ENCODE results near the gene SNX27. TPM values are rescaled to one million over a fixed set of nuclear protein-coding genes. Genes with fewer than 3 reads are reported as not detected.
"Not testable (repeated sequence)": the region's sequence is repeated elsewhere in the genome, so short reads cannot be mapped to it uniquely, and the experiment has no call there.

Gene SNX27
- total RNA-seq, 8 experiments from 2014 or later: 13.9 to 38.7 (median 31.0) TPM

GRCh38 chr1:151581921-151582320, 29.9 kb upstream of the SNX27 start:
- no peak overlapping the region for H3K27ac ChIP-seq
- 80 to 100% (median 94%) methylated on average over 1 of the region's 1 CpG; no CpG with 5 or more reads in 4 of the 10 experiments for WGBS, 10 experiments
- in situ Hi-C loops (cut with MboI; ENCODE audit: low pct_unique_long_range_greater_than_20kb in 2 of 9, low sequenced_read_pairs in 9 of 9, unreplicated experiment in 9 of 9): loop anchor here in 1 of 9 experiments (25.0 kb wide), 1 partner anchor 155 kb away; no protein-coding TSS in a partner anchor
- H3K4me3 ChIP-seq: no peak overlapping the region
- H3K4me1 ChIP-seq (replicated peaks in 1 of 2): no peaks in the 10 kb centered on the region
- peak in 3 of 8 experiments; percentile 38 to 41 (median 39) for ATAC-seq (replicated peaks in 6 of 8)

- Histone ChIP-seq H3K27ac (no peak overlapping the region), H3K4me3 (no peak overlapping the region), H3K4me1 (replicated peaks in 1 of 2) (no peaks in the 10 kb centered on the region)
- no peak for ATAC-seq (replicated peaks in 6 of 8)
- in situ Hi-C loops (cut with MboI; ENCODE audit: low pct_unique_long_range_greater_than_20kb in 2 of 9, low sequenced_read_pairs in 9 of 9, unreplicated experiment in 9 of 9): loop anchor here in 1 of 9 experiments (25.0 kb wide), 1 partner anchor 154 kb away; no protein-coding TSS in a partner anchor
- 0 to 79% (median 44%) methylated on average over 1 to 2 of the region's 2 CpGs; no CpG with 5 or more reads in 2 of the 10 experiments for WGBS, 10 experiments
Observed at GRCh38 chr1:151583796-151584195, 28.1 kb upstream of the SNX27 start.

GRCh38 chr1:151584278-151584677, 27.6 kb upstream of the SNX27 start:
- no peak overlapping the region for H3K27ac ChIP-seq
- H3K4me1 ChIP-seq (replicated peaks in 1 of 2): no peaks in the 10 kb centered on the region
- in situ Hi-C loops (cut with MboI; ENCODE audit: low pct_unique_long_range_greater_than_20kb in 2 of 9, low sequenced_read_pairs in 9 of 9, unreplicated experiment in 9 of 9): loop anchor here in 1 of 9 experiments (25.0 kb wide), 1 partner anchor 153 kb away; no protein-coding TSS in a partner anchor
- H3K4me3 ChIP-seq: no peak overlapping the region
- ATAC-seq (replicated peaks in 6 of 8): peak in 3 of 8 experiments; percentile 23 to 80 (median 75)
- WGBS, 10 experiments: 24 to 92% (median 73%) methylated on average over 1 to 6 of the region's 6 CpGs; no CpG with 5 or more reads in 1 of the 10 experiments

GRCh38 chr1:151584780-151585179, 27.1 kb upstream of the SNX27 start:
- no peaks in the 10 kb centered on the region for H3K4me1 ChIP-seq (replicated peaks in 1 of 2)
- no peak overlapping the region for H3K4me3 ChIP-seq
- 60 to 100% (median 80%) methylated on average over 1 to 7 of the region's 7 CpGs for WGBS, 10 experiments
- in situ Hi-C loops (cut with MboI; ENCODE audit: low pct_unique_long_range_greater_than_20kb in 2 of 9, low sequenced_read_pairs in 9 of 9, unreplicated experiment in 9 of 9): loop anchor here in 1 of 9 experiments (25.0 kb wide), 1 partner anchor 153 kb away; no protein-coding TSS in a partner anchor
- no peak overlapping the region for H3K27ac ChIP-seq
- ATAC-seq (replicated peaks in 6 of 8): no peak

- WGBS, 10 experiments: 40 to 67% methylated on average over 1 of the region's 1 CpG; no CpG with 5 or more reads in 8 of the 10 experiments
- Histone ChIP-seq H3K27ac (no peak overlapping the region), H3K4me3 (no peak overlapping the region), H3K4me1 (replicated peaks in 1 of 2) (no peaks in the 10 kb centered on the region)
- peak in 3 of 8 experiments; percentile 60 to 78 (median 63) for ATAC-seq (replicated peaks in 6 of 8)
- in situ Hi-C loops (cut with MboI; ENCODE audit: low pct_unique_long_range_greater_than_20kb in 2 of 9, low sequenced_read_pairs in 9 of 9, unreplicated experiment in 9 of 9): loop anchor here in 1 of 9 experiments (25.0 kb wide), 1 partner anchor 152 kb away; no protein-coding TSS in a partner anchor
Observed at GRCh38 chr1:151585622-151586021, 26.2 kb upstream of the SNX27 start.

- no peak for ATAC-seq (replicated peaks in 6 of 8)
- WGBS, 10 experiments: 31 to 94% (median 76%) methylated on average over 1 to 3 of the region's 3 CpGs; no CpG with 5 or more reads in 1 of the 10 experiments
- H3K4me1 ChIP-seq (replicated peaks in 1 of 2): peaks cover 0 to 2% of the 10 kb centered on the region in 2 donors
- in situ Hi-C loops (cut with MboI; ENCODE audit: low pct_unique_long_range_greater_than_20kb in 2 of 9, low sequenced_read_pairs in 9 of 9, unreplicated experiment in 9 of 9): loop anchor here in 1 of 9 experiments (25.0 kb wide), 1 partner anchor 146 kb away; no protein-coding TSS in a partner anchor
- no peak overlapping the region for H3K27ac ChIP-seq
- no peak overlapping the region for H3K4me3 ChIP-seq
Observed at GRCh38 chr1:151590961-151591360, 20.9 kb upstream of the SNX27 start.

GRCh38 chr1:151593730-151594129, 18.1 kb upstream of the SNX27 start:
- in situ Hi-C loops (cut with MboI; ENCODE audit: low pct_unique_long_range_greater_than_20kb in 2 of 9, low sequenced_read_pairs in 9 of 9, unreplicated experiment in 9 of 9): loop anchor here in 1 of 9 experiments (25.0 kb wide), 1 partner anchor 144 kb away; no protein-coding TSS in a partner anchor
- Histone ChIP-seq H3K27ac (no peak overlapping the region), H3K4me3 (no peak overlapping the region), H3K4me1 (replicated peaks in 1 of 2) (peaks cover 0 to 2% of the 10 kb centered on the region in 2 donors)
- peak in 4 of 8 experiments; percentile 21 to 33 (median 26) for ATAC-seq (replicated peaks in 6 of 8)
- 0 to 43% (median 20%) methylated on average over 1 to 6 of the region's 9 CpGs; no CpG with 5 or more reads in 3 of the 10 experiments for WGBS, 10 experiments

- WGBS, 10 experiments: 0 to 14% (median 6%) methylated on average over 1 to 12 of the region's 12 CpGs; no CpG with 5 or more reads in 1 of the 10 experiments
- in situ Hi-C loops (cut with MboI; ENCODE audit: low pct_unique_long_range_greater_than_20kb in 2 of 9, low sequenced_read_pairs in 9 of 9, unreplicated experiment in 9 of 9): loop anchor here in 1 of 9 experiments (25.0 kb wide), 1 partner anchor 143 kb away; no protein-coding TSS in a partner anchor
- Histone ChIP-seq H3K4me1 (replicated peaks in 1 of 2) (peaks cover 0 to 2% of the 10 kb centered on the region in 2 donors), H3K27ac (no peak overlapping the region), H3K4me3 (no peak overlapping the region)
- peak; percentile 61 to 90 (median 80) for ATAC-seq (replicated peaks in 6 of 8)
Observed at GRCh38 chr1:151594143-151594625, 17.7 kb upstream of the SNX27 start.

GRCh38 chr1:151596166-151596953, 15.5 kb upstream of the SNX27 start:
- Histone ChIP-seq H3K4me3 (no peak overlapping the region), H3K4me1 (replicated peaks in 1 of 2) (peaks cover 0 to 2% of the 10 kb centered on the region in 2 donors), H3K27ac (no peak overlapping the region)
- 58 to 81% (median 76%) methylated on average over 1 to 5 of the region's 5 CpGs; no CpG with 5 or more reads in 1 of the 10 experiments for WGBS, 10 experiments
- peak in 1 of 8 experiments; percentile 82 for ATAC-seq (replicated peaks in 6 of 8)
- in situ Hi-C loops (cut with MboI; ENCODE audit: low pct_unique_long_range_greater_than_20kb in 2 of 9, low sequenced_read_pairs in 9 of 9, unreplicated experiment in 9 of 9): loop anchor here in 1 of 9 experiments (25.0 kb wide), 1 partner anchor 141 kb away; no protein-coding TSS in a partner anchor

- 57 to 100% (median 80%) methylated on average over 1 to 2 of the region's 5 CpGs; no CpG with 5 or more reads in 5 of the 10 experiments for WGBS, 10 experiments
- H3K4me1 ChIP-seq (replicated peaks in 1 of 2); H3K27ac ChIP-seq; in situ Hi-C loops (cut with MboI; ENCODE audit: low pct_unique_long_range_greater_than_20kb in 2 of 9, low sequenced_read_pairs in 9 of 9, unreplicated experiment in 9 of 9); H3K4me3 ChIP-seq: not testable (repeated sequence)
- ATAC-seq (replicated peaks in 6 of 8): peak in 2 of 8 experiments; percentile 29 to 36
Observed at GRCh38 chr1:151602550-151602949, 9.3 kb upstream of the SNX27 start.

- ATAC-seq (replicated peaks in 6 of 8): no peak
- H3K27ac ChIP-seq: no peak overlapping the region
- in situ Hi-C loops (cut with MboI; ENCODE audit: low pct_unique_long_range_greater_than_20kb in 2 of 9, low sequenced_read_pairs in 9 of 9, unreplicated experiment in 9 of 9): no loop called here
- no peaks in the 10 kb centered on the region for H3K4me1 ChIP-seq (replicated peaks in 1 of 2)
- H3K4me3 ChIP-seq: no peak overlapping the region
- WGBS, 10 experiments: 40 to 86% (median 66%) methylated on average over 1 to 2 of the region's 2 CpGs
Observed at GRCh38 chr1:151604291-151604690, 7.6 kb upstream of the SNX27 start.

GRCh38 chr1:151606384-151606783, 5.5 kb upstream of the SNX27 start:
- Histone ChIP-seq H3K4me3 (no peak overlapping the region), H3K27ac (no peak overlapping the region), H3K4me1 (replicated peaks in 1 of 2) (no peaks in the 10 kb centered on the region)
- in situ Hi-C loops (cut with MboI; ENCODE audit: low pct_unique_long_range_greater_than_20kb in 2 of 9, low sequenced_read_pairs in 9 of 9, unreplicated experiment in 9 of 9): no loop called here
- ATAC-seq (replicated peaks in 6 of 8): no peak

GRCh38 chr1:151606857-151607256, 5.0 kb upstream of the SNX27 start:
- in situ Hi-C loops (cut with MboI; ENCODE audit: low pct_unique_long_range_greater_than_20kb in 2 of 9, low sequenced_read_pairs in 9 of 9, unreplicated experiment in 9 of 9): no loop called here
- H3K4me1 ChIP-seq (replicated peaks in 1 of 2): no peaks in the 10 kb centered on the region
- 71 to 100% (median 94%) methylated on average over 2 to 3 of the region's 3 CpGs; no CpG with 5 or more reads in 3 of the 10 experiments for WGBS, 10 experiments
- no peak for ATAC-seq (replicated peaks in 6 of 8)
- H3K4me3 ChIP-seq: no peak overlapping the region
- no peak overlapping the region for H3K27ac ChIP-seq
